ENCODE data around the gene ADCY10. TPM values are rescaled to one million over a fixed set of nuclear protein-coding genes. Genes with fewer than 3 reads are reported as not detected.

The ADCY10 gene
- total and polyA plus RNA-seq, 9 of the 15 experiments (the other 6 are each of a cell fraction or from before 2014, with no cell fraction given), result 0.08 to 0.86 (median 0.22) TPM

- TF ChIP-seq ZBTB40 (IDR thresholded peaks at IDR 0.05), result 0 out of 2 replicates have a peak, but pooled peaks have one; percentile 13
- TF ChIP-seq ZBTB40 (CRISPR knock-in tag; IDR thresholded peaks at IDR 0.05), result no peak
- no peak for TF ChIP-seq NRF1 (conservative IDR thresholded peaks at IDR 0.05 in 1 of 2, IDR thresholded peaks at IDR 0.05 in 1 of 2)
- TF ChIP-seq GABPB1 (CRISPR knock-in tag; IDR thresholded peaks at IDR 0.05), result no peak
- peak; percentile 6; the same call in 1 of the 2 replicates for TF ChIP-seq SUPT5H (IDR thresholded peaks at IDR 0.05)
- no peak for TF ChIP-seq CBFB (CRISPR knock-in tag; IDR thresholded peaks at IDR 0.05)
- no peak for TF ChIP-seq HCFC1 (IDR thresholded peaks at IDR 0.05; ENCODE audit: low read depth, low read length)
- no peak for TF ChIP-seq ATF3 (IDR thresholded peaks at IDR 0.05)
- 0 out of 2 replicates have a peak, but pooled peaks have one; percentile 58 for TF ChIP-seq ATF3 (CRISPR knock-in tag; conservative IDR thresholded peaks at IDR 0.05)
- TF ChIP-seq HMGXB4 (CRISPR knock-in tag; IDR thresholded peaks at IDR 0.05), result no peak
- TF ChIP-seq NCOR1 (IDR thresholded peaks at IDR 0.05), result no peak
- TF ChIP-seq CREB3 (tag; conservative IDR thresholded peaks at IDR 0.05; ENCODE audit: low read depth), result no peak
- TF ChIP-seq NONO (IDR thresholded peaks at IDR 0.05; ENCODE audit: low read depth in 2 of 2, low read length in 1 of 2), result peak in 1 of 2 experiments; percentile 72; a peak in 1 of 4 replicates
Observed at GRCh38 chr1:167935216-167936067, 21.5 kb upstream of the ADCY10 start (continued).
